ENCODE results near the gene CRTAP. TPM values are rescaled to one million over a fixed set of nuclear protein-coding genes. Genes with fewer than 3 reads are reported as not detected.

CRTAP gene
- total RNA-seq, 1 donor from 2014 or later = 147 TPM

- Mint-ChIP-seq H3K36me3 (ENCODE audit: low read depth) (peaks cover 12% of the 10 kb centered on the region), H3K27me3 (ENCODE audit: low read depth) (no peaks in the 10 kb centered on the region), H3K4me1 (peaks cover 7% of the 10 kb centered on the region), H3K4me3 (no peak overlapping the region), H3K27ac (ENCODE audit: unreplicated experiment) (no peak overlapping the region), H3K9me3 (no peaks in the 10 kb centered on the region)
- no peak for TF ChIP-seq CTCF (conservative IDR thresholded peaks at IDR 0.05)
- DNase-seq (ENCODE audit: low read depth, low spot score) = no peak
These were observed 9.2 kb downstream of the CRTAP start for GRCh38 chr3:33122991-33123390.

DNA sequence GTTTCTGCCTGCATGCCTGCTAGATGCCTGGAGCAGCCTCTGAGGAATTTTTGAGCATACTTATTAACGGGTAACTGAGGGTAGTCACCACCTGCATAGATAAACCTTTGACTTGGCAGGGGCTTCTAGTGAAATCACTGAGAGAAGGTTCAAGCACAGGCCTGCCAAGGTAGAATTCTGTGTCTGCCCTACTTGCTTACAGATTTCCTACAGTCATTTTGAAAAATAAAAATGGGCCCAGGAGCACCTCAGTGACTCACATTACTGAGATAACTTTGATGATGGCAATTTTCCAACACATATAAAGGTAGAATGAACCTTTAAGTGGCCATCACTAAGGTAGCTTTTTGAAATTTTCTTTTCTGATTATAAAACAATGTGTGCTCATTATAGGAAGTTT, 10.8 kb downstream of the CRTAP start:
- H3K4me3 Mint-ChIP-seq = no peak overlapping the region
- TF ChIP-seq CTCF (conservative IDR thresholded peaks at IDR 0.05) = no peak
- H3K36me3 Mint-ChIP-seq (ENCODE audit: low read depth) = peaks cover 12% of the 10 kb centered on the region
- H3K27me3 Mint-ChIP-seq (ENCODE audit: low read depth) = no peaks in the 10 kb centered on the region
- H3K27ac Mint-ChIP-seq (ENCODE audit: unreplicated experiment) = no peak overlapping the region
- DNase-seq (ENCODE audit: low read depth, low spot score) = no peak
- no peaks in the 10 kb centered on the region for H3K4me1 Mint-ChIP-seq
- no peaks in the 10 kb centered on the region for H3K9me3 Mint-ChIP-seq

DNA sequence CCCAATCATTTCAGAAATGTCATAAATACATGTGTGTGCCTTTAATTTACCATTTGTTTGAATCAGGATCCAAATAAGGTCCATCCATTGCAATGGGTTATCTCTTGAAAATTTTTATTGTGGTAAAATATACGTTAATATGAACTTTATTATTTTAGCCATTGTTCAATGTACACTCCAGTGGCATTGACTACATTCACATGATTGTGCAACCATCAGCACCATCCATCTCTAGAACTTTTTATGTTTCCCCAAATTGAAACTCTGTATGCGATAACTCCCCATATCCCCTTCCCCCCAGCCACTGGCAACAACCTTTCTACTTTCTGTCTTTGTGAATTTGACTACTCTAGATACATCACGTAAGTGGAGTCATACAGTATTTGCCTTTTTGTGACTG, 12.0 kb downstream of the CRTAP start:
- no peaks in the 10 kb centered on the region for H3K9me3 Mint-ChIP-seq
- no peak overlapping the region for H3K4me3 Mint-ChIP-seq
- no peak for TF ChIP-seq CTCF (conservative IDR thresholded peaks at IDR 0.05)
- H3K36me3 Mint-ChIP-seq (ENCODE audit: low read depth) = peaks cover 9% of the 10 kb centered on the region
- H3K27ac Mint-ChIP-seq (ENCODE audit: unreplicated experiment) = no peak overlapping the region
- no peak for DNase-seq (ENCODE audit: low read depth, low spot score)
- H3K27me3 Mint-ChIP-seq (ENCODE audit: low read depth) = no peaks in the 10 kb centered on the region
- H3K4me1 Mint-ChIP-seq = no peaks in the 10 kb centered on the region

DNA sequence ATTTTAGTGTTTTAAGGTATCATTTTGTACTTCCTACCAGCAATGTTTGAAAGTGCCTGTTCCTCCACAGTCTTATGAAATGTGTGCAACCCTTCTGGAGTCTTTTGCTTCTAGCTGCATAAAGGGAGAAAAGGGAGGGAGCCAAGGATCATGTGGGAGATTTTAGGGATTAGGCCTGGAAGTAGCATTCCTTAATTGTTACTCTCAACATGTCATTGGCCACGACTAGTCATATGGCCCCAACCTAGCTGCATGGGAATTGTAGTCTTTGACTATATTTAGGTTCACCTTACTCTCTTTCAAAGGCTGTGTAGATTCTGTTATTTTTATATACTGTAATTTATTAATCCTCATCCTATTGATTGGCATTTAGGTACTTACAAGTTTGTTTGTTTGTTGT, 14.9 kb downstream of the CRTAP start:
- no peaks in the 10 kb centered on the region for H3K9me3 Mint-ChIP-seq
- no peak for DNase-seq (ENCODE audit: low read depth, low spot score)
- TF ChIP-seq CTCF (conservative IDR thresholded peaks at IDR 0.05) = no peak
- no peak overlapping the region for H3K27ac Mint-ChIP-seq (ENCODE audit: unreplicated experiment)
- no peaks in the 10 kb centered on the region for H3K4me1 Mint-ChIP-seq
- H3K4me3 Mint-ChIP-seq = no peak overlapping the region
- H3K36me3 Mint-ChIP-seq (ENCODE audit: low read depth) = peaks cover 9% of the 10 kb centered on the region
- no peaks in the 10 kb centered on the region for H3K27me3 Mint-ChIP-seq (ENCODE audit: low read depth)

GRCh38 chr3:33130144-33130543, 16.3 kb downstream of the CRTAP start:
- Mint-ChIP-seq H3K36me3 (ENCODE audit: low read depth) (peaks cover 9% of the 10 kb centered on the region), H3K4me1 (no peaks in the 10 kb centered on the region), H3K27me3 (ENCODE audit: low read depth) (no peaks in the 10 kb centered on the region), H3K4me3 (no peak overlapping the region), H3K27ac (ENCODE audit: unreplicated experiment) (no peak overlapping the region), H3K9me3 (no peaks in the 10 kb centered on the region)
- DNase-seq (ENCODE audit: low read depth, low spot score) = no peak
- TF ChIP-seq CTCF (conservative IDR thresholded peaks at IDR 0.05) = no peak
